ENCODE measurements around the gene ING4. TPM values are rescaled to one million over a fixed set of nuclear protein-coding genes. Genes with fewer than 3 reads are reported as not detected.

Gene ING4
- total RNA-seq, 1 experiment from 2014 or later: 26.9 TPM

GRCh38 chr12:6694701-6695100, 31.8 kb upstream of the ING4 start:
- Histone ChIP-seq H3K4me3 (ENCODE audit: insufficient read depth, low read depth, low read length) (no peak overlapping the region), H3K36me3 (replicated peaks; ENCODE audit: control insufficient read depth, insufficient read depth, low read length) (no peaks in the 10 kb centered on the region; the same call in 1 of the 2 replicates), H3K27me3 (ENCODE audit: control insufficient read depth, insufficient read depth, low read length) (peaks cover 8% of the 10 kb centered on the region)
- DNase-seq: no peak

GRCh38 chr12:6693832-6694355, 31.0 kb upstream of the ING4 start:
- no peak overlapping the region for H3K4me3 ChIP-seq (ENCODE audit: insufficient read depth, low read depth, low read length)
- H3K27me3 ChIP-seq (ENCODE audit: control insufficient read depth, insufficient read depth, low read length): peaks cover under 1% of the 10 kb centered on the region; the same call in 1 of the 2 replicates
- no peak for DNase-seq
- H3K36me3 ChIP-seq (replicated peaks; ENCODE audit: control insufficient read depth, insufficient read depth, low read length): no peaks in the 10 kb centered on the region; the same call in 1 of the 2 replicates

DNA sequence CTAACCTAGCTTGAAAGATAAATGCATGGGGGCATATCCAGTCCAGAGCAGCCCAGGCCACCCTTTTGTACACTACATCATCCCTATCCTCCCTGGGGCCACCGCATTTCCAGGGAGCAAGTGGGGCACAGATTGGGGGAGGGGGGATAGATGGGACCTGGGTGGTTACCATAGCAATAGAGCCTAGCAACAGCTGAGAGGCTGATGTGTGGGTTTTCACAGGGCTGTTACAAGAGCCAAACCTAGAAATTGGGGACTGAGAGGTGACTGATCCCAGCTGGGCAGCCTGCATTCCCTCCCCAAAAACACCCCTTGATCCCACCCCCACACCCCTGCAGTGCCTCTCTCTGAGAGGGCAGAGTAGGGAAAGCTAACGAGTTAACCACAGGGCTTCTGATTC, 30.0 kb upstream of the ING4 start:
- DNase-seq: no peak
- no peak overlapping the region for H3K4me3 ChIP-seq (ENCODE audit: insufficient read depth, low read depth, low read length)

GRCh38 chr12:6691473-6691872, 28.6 kb upstream of the ING4 start:
- H3K27me3 ChIP-seq (ENCODE audit: control insufficient read depth, insufficient read depth, low read length): no peaks in the 10 kb centered on the region
- H3K4me3 ChIP-seq (ENCODE audit: insufficient read depth, low read depth, low read length): no peak overlapping the region
- no peak for DNase-seq
- H3K36me3 ChIP-seq (replicated peaks; ENCODE audit: control insufficient read depth, insufficient read depth, low read length): no peaks in the 10 kb centered on the region; the same call in 1 of the 2 replicates

More for the DNA sequence above, 30.0 kb upstream of the ING4 start:
- H3K27me3 ChIP-seq (ENCODE audit: control insufficient read depth, insufficient read depth, low read length): no peaks in the 10 kb centered on the region
- no peaks in the 10 kb centered on the region; the same call in 1 of the 2 replicates for H3K36me3 ChIP-seq (replicated peaks; ENCODE audit: control insufficient read depth, insufficient read depth, low read length)

GRCh38 chr12:6688999-6689882, 26.3 kb upstream of the ING4 start, which contains the start of gene ZNF384:
ZNF384 (minus strand) TSS chr12:6689375; CDS start chr12:6679520, 9,855 bp downstream.
- Histone ChIP-seq H3K4me3 (ENCODE audit: insufficient read depth, low read depth, low read length) (peak within 1 kb of the TSS; percentile 100), H3K36me3 (replicated peaks; ENCODE audit: control insufficient read depth, insufficient read depth, low read length) (peaks cover 1% of the 10 kb centered on the region; the same call in 1 of the 2 replicates), H3K27me3 (ENCODE audit: control insufficient read depth, insufficient read depth, low read length) (no peaks in the 10 kb centered on the region)
- peak; percentile 94 for DNase-seq

GRCh38 chr12:6688543-6688998, 25.7 kb upstream of the ING4 start:
- H3K27me3 ChIP-seq (ENCODE audit: control insufficient read depth, insufficient read depth, low read length): no peaks in the 10 kb centered on the region
- H3K4me3 ChIP-seq (ENCODE audit: insufficient read depth, low read depth, low read length): peak overlapping the region; percentile 100
- peaks cover 1% of the 10 kb centered on the region; the same call in 1 of the 2 replicates for H3K36me3 ChIP-seq (replicated peaks; ENCODE audit: control insufficient read depth, insufficient read depth, low read length)
- no peak for DNase-seq

- Histone ChIP-seq H3K27me3 (ENCODE audit: control insufficient read depth, insufficient read depth, low read length) (no peaks in the 10 kb centered on the region), H3K36me3 (replicated peaks; ENCODE audit: control insufficient read depth, insufficient read depth, low read length) (peaks cover 1% of the 10 kb centered on the region; the same call in 1 of the 2 replicates), H3K4me3 (ENCODE audit: insufficient read depth, low read depth, low read length) (no peak overlapping the region)
- DNase-seq: no peak
These were observed 22.9 kb upstream of the ING4 start for GRCh38 chr12:6685814-6686213.

DNA sequence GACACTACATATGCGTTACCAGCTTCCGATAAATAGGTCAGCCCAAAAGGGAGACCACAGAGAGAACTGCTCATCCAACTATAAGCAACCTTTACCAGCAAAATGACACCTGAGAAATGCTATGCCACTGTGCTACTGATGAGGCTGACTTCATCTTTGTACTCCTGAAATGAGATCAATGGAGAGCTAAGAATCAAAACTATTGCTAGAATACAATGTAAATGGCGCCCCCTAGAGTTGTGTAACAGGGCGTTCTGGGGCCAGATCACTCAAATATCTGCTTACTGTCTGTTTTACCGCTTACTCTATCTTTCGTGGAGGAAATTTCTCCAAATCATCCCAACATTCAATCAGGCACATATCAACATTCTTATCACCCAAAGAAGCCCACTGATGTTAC, 21.7 kb upstream of the ING4 start:
- peak; percentile 59 for DNase-seq
- Histone ChIP-seq H3K36me3 (replicated peaks; ENCODE audit: control insufficient read depth, insufficient read depth, low read length) (peaks cover 1% of the 10 kb centered on the region; the same call in 1 of the 2 replicates), H3K4me3 (ENCODE audit: insufficient read depth, low read depth, low read length) (no peak overlapping the region), H3K27me3 (ENCODE audit: control insufficient read depth, insufficient read depth, low read length) (no peaks in the 10 kb centered on the region)

DNA sequence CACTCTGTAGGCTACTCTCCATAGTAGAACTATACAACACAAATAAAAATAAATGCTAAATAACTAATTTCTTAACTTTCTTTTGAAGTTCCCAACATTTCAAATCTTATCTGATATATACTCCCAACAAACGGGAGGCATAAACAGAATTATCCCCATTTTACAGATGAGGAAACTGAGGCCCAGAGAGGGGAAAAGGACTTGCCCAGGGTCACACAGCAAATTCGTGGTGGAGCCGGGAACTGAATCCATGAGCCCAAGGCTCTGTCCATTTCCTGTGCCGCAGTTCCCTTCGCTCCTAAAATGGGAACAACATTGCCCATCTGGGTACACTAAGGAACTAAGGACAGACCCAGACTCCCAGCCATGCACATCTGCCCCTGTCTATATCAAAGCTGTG, 14.0 kb upstream of the ING4 start:
- peaks cover 40% of the 10 kb centered on the region for H3K36me3 ChIP-seq (replicated peaks; ENCODE audit: control insufficient read depth, insufficient read depth, low read length)
- no peaks in the 10 kb centered on the region for H3K27me3 ChIP-seq (ENCODE audit: control insufficient read depth, insufficient read depth, low read length)
- H3K4me3 ChIP-seq (ENCODE audit: insufficient read depth, low read depth, low read length): no peak overlapping the region
- DNase-seq: no peak

DNA sequence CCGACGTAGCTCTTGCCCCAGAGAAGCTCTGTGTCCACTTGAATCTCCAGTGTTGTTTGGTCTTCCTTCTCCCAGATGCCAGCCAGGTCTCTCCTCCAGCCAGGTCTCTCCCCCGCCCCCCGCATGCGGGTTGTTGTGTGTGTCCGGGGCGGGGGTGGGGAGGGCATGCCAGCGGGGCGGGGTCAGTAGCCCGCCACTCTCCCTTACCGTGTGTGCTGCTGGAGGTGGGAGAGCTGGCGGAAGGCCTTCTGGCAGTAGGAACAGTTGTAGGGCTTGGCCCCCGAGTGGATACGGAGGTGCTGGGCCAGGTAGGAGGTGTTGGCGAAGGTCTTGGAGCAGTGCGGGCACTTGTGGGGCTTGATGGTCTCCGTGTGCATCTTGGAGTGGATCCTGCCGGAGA, 9.2 kb upstream of the ING4 start:
- no peak for DNase-seq
- peaks cover 53% of the 10 kb centered on the region for H3K36me3 ChIP-seq (replicated peaks; ENCODE audit: control insufficient read depth, insufficient read depth, low read length)
- H3K4me3 ChIP-seq (ENCODE audit: insufficient read depth, low read depth, low read length): no peak overlapping the region
- H3K27me3 ChIP-seq (ENCODE audit: control insufficient read depth, insufficient read depth, low read length): no peaks in the 10 kb centered on the region

- Histone ChIP-seq H3K4me3 (ENCODE audit: insufficient read depth, low read depth, low read length) (no peak overlapping the region), H3K36me3 (replicated peaks; ENCODE audit: control insufficient read depth, insufficient read depth, low read length) (peaks cover 44% of the 10 kb centered on the region)
- peak; percentile 58 for DNase-seq
These were observed 4.8 kb upstream of the ING4 start for GRCh38 chr12:6667559-6668210.

DNA sequence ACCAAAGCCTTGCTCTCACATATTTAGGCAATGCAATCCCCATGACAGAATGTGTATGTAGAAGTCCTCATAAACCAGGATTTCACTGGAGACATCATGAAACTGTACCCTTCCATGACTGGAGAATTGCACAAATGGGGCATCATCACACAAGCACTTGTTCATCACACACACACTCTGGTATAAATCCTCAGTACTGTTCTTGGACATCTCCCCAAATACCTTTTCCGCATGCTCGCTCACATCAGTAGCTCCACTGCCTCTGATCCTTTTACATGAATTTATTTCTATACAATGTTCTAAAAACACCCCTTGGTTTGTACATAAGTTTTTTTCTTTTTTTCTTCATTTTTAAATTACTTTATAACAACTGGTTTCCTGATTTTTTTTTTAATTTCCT, 3.3 kb upstream of the ING4 start:
- no peaks in the 10 kb centered on the region for H3K27me3 ChIP-seq (ENCODE audit: control insufficient read depth, insufficient read depth, low read length)
- no peak for DNase-seq
- H3K36me3 ChIP-seq (replicated peaks; ENCODE audit: control insufficient read depth, insufficient read depth, low read length): peaks cover 34% of the 10 kb centered on the region
- H3K4me3 ChIP-seq (ENCODE audit: insufficient read depth, low read depth, low read length): no peak overlapping the region

More at GRCh38 chr12:6667559-6668210, 4.8 kb upstream of the ING4 start:
- H3K27me3 ChIP-seq (ENCODE audit: control insufficient read depth, insufficient read depth, low read length): no peaks in the 10 kb centered on the region

DNA sequence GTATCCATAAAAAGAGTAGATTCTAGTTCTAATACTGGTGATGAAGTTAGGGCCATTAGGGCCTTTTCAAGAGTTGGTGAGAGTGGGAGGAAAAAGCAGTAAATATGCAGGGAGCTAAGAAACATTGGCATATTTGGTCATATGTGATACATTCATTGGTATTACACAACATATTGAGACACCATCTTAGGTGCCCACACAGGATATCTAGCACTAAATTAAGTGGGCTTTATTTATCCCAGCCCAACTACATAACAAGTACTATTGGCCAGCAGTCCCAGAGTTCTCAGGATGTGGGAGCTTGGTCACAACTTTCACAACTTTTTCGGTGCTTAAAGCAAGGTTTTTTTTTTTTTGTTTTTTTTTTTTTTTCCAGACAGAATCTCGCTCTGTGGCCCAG, 2.0 kb upstream of the ING4 start:
- DNase-seq: no peak
- Histone ChIP-seq H3K36me3 (replicated peaks; ENCODE audit: control insufficient read depth, insufficient read depth, low read length) (peaks cover 22% of the 10 kb centered on the region), H3K27me3 (ENCODE audit: control insufficient read depth, insufficient read depth, low read length) (no peaks in the 10 kb centered on the region), H3K4me3 (ENCODE audit: insufficient read depth, low read depth, low read length) (no peak overlapping the region)

- peak overlapping the region; percentile 77 for H3K4me3 ChIP-seq (ENCODE audit: insufficient read depth, low read depth, low read length)
- H3K27me3 ChIP-seq (ENCODE audit: control insufficient read depth, insufficient read depth, low read length): no peaks in the 10 kb centered on the region
- peak; percentile 84 for DNase-seq
- peaks cover 9% of the 10 kb centered on the region for H3K36me3 ChIP-seq (replicated peaks; ENCODE audit: control insufficient read depth, insufficient read depth, low read length)
These were observed 365 bp downstream of the ING4 start for GRCh38 chr12:6662602-6662905.

Data from H7 (cell line).